Fibroblast of upper back skin (primary cell): Measurements from ENCODE around the gene LPCAT2.
"Not testable (repeated sequence)": the region's sequence is repeated elsewhere in the genome, so short reads cannot be mapped to it uniquely, and the experiment has no call there.

ENCODE experiments used
- DNase-seq: peaks from one replicate; pipeline ENCODE4 v3.0.0-alpha.2; 2013

Gene LPCAT2

GRCh38 chr16:55615670-55616069, 106.8 kb downstream of the LPCAT2 start:
- DNase-seq: not testable (repeated sequence)

DNA sequence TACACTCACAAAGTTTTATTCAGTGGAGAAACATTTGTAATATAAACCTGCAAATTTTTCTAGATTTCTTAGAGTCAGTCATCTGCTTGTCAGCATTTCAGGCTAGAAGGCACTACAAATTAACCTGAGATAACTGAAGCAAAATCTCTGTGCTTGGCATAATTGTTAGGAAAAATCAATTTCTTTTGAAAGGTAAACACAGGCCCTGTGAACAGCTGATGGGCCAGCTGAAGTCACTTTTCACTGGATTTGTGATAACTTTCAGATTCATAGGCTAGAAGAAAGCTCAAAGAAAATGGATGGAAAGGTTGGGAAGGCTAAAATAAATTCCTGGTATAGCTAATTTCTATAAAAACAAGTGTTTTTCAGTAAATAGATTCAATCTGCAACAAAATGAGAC, 112.9 kb downstream of the LPCAT2 start:
- no peak for DNase-seq

GRCh38 chr16:55622272-55622671, 113.4 kb downstream of the LPCAT2 start:
- DNase-seq: no peak

DNA sequence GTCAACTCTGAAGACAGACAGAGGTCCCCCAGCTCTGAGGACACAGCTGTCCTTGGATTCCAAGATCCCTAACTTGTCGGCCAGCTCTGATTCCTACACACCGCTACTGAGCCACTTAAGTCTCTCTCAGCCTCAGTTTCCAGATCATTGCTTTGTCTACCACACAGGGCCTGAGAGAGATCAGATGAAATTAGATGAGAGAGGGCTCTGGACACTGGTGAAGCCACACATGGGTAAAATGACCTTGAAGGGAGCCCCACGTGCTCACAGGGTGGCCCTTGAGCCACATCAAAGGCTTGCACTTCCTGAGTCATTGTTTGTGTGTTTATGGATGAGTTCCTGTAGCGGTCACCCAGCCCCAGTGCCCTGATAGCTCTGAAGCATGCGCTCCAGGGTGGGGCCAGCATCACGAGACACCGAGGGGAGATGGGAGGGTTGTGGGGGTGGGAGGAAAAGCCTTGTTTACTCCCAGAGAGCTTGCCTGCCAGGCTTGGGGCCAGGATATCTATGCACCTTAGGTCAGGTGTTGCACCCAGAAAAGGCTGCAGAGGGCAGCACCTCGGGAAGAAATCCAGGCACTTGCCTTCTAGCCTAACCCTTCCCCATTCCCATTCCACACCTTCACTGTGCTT, 114.2 kb downstream of the LPCAT2 start:
- no peak for DNase-seq

DNA sequence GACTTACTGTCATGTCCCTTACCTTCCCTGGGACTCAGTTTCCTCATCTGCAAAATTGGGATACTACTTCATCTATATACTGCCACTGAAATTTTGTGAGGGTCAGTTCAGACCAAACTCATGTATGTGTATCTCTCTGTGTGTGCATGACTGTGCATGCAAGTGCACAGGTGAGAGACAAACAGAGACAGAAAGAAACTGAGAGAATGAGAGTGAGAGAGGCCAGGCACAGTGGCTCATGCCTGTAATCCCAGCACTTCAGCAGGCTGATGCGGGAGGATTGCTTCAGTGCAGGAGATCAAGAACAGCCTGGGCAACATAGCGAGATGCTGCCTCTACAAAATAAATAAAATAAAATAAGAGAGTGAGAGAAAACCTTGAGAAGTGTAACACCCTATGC, 114.8 kb downstream of the LPCAT2 start:
- DNase-seq: no peak

- DNase-seq: no peak
Measured at GRCh38 chr16:55624696-55625095, 115.8 kb downstream of the LPCAT2 start.

GRCh38 chr16:55625843-55626242, 117.0 kb downstream of the LPCAT2 start:
- DNase-seq: no peak

DNA sequence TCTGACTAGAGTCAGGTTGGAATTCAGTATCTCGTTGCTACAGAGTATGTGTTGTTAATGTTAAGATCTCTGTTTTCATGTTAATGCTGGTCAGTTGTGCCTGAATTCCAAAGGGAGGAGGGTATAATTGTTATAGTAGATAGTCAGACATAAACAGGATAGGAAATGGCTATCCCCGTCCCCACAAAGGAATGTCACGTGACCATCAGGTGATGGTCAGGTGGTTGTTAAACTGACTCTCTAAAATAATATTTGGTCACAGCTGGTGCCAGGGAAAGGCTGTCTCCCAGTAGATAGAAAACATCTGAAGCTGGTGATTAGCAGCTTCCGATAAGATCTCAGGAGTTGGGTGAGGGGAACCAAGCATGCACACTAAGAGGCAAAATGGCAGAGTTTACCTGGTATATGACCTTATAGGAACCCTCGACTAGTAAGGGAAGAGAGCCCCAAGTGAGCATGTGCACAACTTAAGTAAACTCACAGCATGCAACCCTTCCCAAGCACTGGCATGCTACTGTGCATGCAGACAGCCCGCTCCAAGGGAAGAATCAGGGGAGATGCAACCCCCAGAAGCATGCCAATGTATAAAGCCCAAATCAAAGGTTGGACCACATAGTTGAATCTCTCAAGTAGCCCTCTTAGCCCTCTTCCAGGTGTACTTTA, 119.6 kb downstream of the LPCAT2 start:
- DNase-seq: no peak

DNA sequence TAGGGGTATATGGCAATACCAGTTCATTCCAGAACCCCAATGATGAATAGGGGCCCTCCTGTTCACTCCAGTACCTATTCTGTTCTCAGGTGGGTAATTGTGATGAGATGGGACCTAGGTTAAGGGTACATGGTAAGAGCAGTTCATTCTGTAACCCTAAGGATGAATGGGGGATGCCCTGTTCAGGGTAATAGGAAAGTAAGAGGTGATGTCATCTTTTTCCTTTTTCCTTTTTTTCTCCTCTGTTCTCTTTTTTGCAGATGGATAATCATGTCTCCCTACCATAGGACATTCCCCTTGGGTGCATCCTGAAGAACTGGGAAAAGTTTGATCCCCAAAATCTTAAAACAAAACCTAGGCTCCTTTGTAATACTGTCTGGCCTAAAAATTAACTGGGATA, 121.9 kb downstream of the LPCAT2 start:
- DNase-seq: no peak

- DNase-seq: no peak
Measured at GRCh38 chr16:55632259-55632658, 123.4 kb downstream of the LPCAT2 start.

DNA sequence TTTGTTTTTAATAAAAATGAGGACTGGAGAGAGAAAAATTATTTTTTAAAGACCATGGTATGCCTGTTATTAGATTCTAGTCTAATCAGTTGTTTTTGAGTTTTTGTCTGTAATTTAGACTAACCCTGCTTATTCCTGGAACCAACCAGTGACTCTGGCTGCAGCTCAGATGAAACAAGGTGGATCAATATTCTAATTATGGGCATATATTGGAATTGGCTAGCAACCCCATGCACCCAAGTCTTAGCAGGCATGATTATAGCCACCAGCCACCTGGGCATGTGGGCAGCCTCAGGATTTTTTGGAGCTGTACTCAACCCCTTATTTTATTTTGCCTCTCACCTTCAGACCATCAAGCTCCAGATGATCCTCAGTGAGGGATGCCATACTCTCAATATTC, 125.3 kb downstream of the LPCAT2 start:
- no peak for DNase-seq
